GM19238 (cell line): ENCODE measurements around the gene RAD52.

Experiments
- DNase-seq: peaks from one replicate; pipeline ENCODE4 v3.0.0; 2011; ENCODE audit warnings: low spot score; ENCODE audit not compliant: insufficient read length

Gene RAD52

GRCh38 chr12:873954-874353 is 75.5 kb downstream of the RAD52 start:
- no peak for DNase-seq

GRCh38 chr12:870378-870777 is 79.1 kb downstream of the RAD52 start:
- DNase-seq, result no peak

- no peak for DNase-seq
These were observed 80.8 kb downstream of the RAD52 start for GRCh38 chr12:868722-869121.

GRCh38 chr12:867905-868304 is 81.6 kb downstream of the RAD52 start:
- DNase-seq, result no peak

- no peak for DNase-seq
These were observed 83.9 kb downstream of the RAD52 start for GRCh38 chr12:865614-866013.

- DNase-seq, result no peak
These were observed 86.2 kb downstream of the RAD52 start for GRCh38 chr12:863285-863684.

GRCh38 chr12:862303-862911 is 87.1 kb downstream of the RAD52 start:
- no peak for DNase-seq
